ENCODE results near the gene DLEC1.

The DLEC1 gene, protein sequence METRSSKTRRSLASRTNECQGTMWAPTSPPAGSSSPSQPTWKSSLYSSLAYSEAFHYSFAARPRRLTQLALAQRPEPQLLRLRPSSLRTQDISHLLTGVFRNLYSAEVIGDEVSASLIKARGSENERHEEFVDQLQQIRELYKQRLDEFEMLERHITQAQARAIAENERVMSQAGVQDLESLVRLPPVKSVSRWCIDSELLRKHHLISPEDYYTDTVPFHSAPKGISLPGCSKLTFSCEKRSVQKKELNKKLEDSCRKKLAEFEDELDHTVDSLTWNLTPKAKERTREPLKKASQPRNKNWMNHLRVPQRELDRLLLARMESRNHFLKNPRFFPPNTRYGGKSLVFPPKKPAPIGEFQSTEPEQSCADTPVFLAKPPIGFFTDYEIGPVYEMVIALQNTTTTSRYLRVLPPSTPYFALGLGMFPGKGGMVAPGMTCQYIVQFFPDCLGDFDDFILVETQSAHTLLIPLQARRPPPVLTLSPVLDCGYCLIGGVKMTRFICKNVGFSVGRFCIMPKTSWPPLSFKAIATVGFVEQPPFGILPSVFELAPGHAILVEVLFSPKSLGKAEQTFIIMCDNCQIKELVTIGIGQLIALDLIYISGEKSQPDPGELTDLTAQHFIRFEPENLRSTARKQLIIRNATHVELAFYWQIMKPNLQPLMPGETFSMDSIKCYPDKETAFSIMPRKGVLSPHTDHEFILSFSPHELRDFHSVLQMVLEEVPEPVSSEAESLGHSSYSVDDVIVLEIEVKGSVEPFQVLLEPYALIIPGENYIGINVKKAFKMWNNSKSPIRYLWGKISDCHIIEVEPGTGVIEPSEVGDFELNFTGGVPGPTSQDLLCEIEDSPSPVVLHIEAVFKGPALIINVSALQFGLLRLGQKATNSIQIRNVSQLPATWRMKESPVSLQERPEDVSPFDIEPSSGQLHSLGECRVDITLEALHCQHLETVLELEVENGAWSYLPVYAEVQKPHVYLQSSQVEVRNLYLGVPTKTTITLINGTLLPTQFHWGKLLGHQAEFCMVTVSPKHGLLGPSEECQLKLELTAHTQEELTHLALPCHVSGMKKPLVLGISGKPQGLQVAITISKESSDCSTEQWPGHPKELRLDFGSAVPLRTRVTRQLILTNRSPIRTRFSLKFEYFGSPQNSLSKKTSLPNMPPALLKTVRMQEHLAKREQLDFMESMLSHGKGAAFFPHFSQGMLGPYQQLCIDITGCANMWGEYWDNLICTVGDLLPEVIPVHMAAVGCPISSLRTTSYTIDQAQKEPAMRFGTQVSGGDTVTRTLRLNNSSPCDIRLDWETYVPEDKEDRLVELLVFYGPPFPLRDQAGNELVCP (N-terminal part only)
- total RNA-seq, result 13.0 to 27.5 (median 18.7) reads per million in 4 donors

DNA sequence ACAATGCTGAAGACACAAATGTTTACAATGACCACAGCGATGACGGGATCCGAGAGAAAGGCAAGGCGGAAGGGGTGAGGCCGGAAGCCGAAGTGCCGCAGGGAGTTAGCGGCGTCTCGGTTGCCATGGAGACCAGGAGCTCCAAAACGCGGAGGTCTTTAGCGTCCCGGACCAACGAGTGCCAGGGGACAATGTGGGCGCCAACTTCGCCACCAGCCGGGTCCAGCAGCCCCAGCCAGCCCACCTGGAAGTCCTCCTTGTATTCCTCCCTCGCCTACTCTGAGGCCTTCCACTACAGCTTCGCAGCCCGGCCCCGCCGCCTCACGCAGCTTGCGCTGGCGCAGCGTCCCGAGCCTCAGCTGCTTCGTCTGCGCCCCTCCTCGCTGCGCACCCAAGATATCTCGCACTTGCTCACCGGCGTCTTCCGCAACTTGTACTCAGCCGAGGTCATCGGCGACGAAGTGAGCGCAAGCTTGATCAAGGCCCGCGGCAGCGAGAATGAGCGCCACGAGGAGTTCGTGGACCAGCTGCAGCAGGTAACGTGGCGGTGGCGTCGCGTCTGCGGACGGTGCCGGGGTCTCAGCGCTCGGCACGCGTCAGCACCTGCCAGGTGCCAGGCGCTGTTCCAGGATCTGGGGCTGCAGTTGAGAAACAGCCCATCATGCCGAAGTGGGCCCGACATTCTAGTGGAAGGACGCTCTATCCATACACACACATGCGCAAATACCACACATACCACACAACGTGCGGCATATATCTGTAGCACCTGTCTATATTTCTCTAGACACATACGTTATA lies at the start of gene DLEC1:
DLEC1 (plus strand) TSS at position 108 of the 798 bp plus-strand sequence; CDS start at position 126, 18 bp downstream.
- DNase-seq, result peak; percentile 65 to 96 (median 79)

DNA sequence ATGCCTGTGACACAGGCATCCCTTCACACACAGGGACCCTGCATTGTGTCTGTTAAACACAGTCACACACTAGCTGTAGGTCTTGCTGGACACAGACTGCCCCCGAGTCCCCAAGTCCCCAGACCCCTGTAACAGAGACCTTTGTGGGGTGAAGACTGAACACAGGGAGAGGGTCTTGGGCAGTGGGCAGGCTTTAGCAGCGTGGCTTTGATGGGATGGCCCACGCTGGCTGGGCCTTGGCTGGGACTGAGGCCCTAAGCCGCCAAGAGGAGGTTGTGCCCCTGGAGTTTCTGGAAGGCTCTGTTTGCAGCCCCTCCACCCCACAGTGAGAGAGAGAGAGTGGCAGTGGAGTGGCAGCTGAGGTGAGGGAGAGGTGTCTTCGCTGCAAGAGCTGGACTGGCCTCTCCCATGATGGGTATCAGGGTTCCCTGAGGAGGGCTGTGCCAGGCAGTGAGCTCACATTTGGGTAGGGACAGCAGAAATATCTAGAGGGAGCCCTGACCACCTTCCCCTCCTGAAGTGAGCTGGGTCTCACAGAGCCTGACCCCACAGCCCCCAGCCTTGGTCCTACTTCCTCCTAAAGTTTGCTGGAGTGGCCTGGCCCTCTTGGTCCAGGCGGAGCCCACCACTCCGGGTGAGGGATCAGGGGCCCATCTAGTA lies 49.1 kb upstream of the DLEC1 start:
- no peak for DNase-seq

DNA sequence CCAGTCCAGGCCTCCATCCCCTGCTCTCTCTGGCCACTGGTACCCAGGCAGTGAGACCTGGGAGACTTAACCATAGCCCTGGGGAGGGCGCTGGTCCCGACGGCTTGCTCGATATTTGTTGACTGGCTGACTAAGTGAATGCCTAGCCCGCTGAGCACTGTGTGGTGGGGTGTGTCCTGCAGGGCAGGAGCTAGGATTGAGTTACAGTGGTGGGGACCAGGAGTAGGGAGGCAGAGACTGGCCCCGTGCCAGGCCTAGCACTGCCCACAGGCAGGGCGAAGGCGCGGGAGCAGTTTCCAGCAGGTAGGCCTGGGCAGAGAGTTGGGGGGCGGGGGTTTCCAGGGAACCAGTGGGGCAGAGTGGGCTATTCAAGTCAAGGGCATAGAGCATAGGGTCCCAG lies 48.5 kb upstream of the DLEC1 start, which contains the start of gene VILL:
VILL (plus strand) TSS at position 260 of the 400 bp plus-strand sequence. CDS start 2,887 bp downstream, outside the sequence.
- DNase-seq, result no peak

DNA sequence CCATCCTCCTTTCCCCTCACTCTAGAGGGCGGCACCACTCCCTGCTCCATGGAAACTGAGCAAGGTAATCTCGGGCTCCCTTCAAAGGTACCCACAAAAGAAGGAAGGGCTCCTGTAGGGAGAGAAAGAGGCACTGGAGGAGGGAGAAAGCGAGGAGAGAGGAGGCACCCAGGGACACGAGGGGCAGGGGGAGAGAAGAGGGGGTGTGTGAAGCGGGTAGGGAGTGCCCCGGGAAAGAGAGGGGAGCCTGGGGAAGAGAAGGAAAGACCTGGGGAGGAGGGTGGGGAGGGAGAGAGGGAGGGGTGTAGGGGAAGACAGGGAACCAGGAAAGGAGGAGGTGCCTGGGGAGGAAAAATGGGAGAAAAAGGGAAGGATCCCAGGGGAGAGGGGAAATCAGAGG lies 47.9 kb upstream of the DLEC1 start:
- no peak for DNase-seq

- no peak for DNase-seq
Observed at GRCh38 chr3:37991823-37992222, 47.2 kb upstream of the DLEC1 start.

DNA sequence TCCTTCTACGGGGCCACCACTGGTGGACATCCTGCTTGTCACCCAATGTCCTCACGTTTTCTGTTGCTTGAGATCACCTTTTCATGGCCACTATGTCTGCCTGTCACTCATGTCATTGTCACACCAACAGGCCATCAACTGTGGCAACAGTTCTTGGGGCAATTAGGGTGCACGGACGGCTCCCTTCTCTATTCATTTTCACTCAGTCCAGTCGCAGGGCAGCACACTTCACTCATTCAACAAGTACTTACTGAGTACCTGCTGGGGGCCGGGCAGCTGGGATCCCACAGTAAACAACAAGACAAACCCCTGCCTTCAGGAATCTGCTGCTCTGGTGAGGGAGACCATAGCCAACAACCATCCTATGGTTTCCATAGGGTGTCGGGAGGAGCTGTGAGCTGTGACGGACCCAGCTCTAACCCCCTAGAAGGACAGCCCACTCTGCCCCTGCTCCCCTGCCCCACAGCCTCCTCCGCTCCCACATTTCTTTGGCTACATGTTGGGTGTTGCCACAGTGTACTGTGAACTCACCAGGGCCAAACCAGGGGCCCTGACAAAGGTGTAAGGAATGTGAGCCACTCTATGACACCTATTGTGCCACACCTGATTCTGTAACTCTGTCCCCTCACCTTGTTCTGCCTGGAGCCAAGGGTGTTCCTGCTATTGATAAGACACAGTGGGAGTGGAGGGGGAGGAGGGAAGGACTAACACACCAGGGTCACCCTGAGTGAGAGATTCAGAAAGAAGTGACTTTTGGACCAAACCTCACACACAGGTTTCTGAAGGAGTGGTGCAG lies 46.5 kb upstream of the DLEC1 start:
- no peak for DNase-seq

- no peak for DNase-seq
Observed at GRCh38 chr3:37993067-37993455, 45.9 kb upstream of the DLEC1 start.

DNA sequence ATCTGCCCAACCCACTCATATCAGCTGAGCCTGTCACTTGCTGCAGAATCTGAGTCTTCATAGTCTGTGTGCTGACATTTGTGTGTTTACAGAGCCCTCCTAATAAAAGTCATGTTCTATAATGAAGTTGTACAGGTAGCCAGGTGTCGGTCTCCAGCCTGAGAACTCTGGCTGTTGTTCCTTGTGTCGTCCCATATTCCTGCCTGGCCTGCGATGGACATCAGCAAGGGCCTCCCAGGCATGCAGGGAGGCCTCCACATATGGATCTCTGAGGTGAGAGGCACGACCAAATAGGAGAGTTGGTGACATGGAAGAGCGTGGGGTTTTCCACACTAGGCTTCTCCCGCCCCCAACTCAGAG lies 45.6 kb upstream of the DLEC1 start:
- no peak for DNase-seq

GRCh38 chr3:37993820-37994638 lies 45.0 kb upstream of the DLEC1 start:
- peak; percentile 28 to 75 (median 40) for DNase-seq

DNA sequence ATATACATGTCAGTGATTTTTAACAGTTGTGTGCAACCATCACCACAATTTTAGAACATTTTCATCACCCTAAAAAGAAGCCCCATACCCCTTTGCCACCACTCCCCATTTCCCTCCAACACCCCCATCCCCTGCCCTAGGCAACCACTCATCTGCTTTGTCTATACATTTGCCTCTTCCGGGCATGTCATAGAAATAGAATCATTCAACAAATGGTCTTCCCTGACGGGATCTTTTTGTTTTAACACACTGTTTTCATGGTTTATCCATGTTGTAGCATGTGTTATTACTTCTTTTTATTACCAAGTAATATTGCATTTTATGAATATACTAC lies 44.4 kb upstream of the DLEC1 start:
- DNase-seq, result no peak

DNA sequence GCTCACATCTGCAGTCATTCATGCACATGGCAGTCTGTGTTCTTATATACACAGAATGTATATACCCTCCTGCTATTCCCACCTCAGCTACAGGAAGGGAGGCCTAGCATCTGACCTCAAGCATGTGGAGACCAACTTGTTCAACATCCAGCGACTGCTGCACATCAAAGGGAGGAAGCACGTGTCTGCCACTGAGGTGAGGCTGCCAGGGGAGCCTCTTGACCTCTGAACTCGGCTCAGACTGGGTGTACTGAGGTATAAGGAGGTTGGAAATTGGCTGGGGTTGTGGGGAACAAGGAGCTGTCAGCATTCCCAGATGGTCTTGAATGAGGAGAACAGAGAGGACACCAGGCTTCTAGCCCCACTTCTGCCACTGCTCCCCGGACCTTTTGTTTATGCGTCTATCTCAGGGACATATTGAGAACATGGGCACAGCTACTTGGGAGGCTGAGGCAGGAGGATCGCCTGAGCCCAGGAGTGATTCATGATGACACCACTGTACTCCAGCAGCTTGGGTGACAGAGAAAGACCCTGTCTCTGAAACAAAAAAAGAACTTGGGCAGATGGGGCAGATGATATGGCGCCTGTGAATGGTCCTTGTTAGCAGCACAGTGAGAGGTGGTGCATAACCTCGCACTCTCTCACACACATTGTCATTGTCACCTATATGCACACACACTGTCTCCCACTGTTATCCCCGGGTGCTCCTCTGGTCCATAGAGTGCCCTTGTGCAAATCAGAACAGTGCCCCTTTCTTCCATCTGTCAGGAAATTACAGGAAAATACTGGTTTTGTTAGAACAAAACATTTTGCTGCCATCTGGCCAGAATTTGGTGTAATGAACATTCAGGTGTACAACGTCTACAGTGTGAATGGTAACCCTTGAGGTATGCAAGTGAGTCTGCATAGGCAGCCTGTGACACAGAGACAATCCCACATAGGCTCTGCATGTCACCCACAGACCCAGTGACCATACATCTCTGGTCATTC lies 43.1 kb upstream of the DLEC1 start:
- peak in 1 of 5 donors; percentile 33 for DNase-seq

DNA sequence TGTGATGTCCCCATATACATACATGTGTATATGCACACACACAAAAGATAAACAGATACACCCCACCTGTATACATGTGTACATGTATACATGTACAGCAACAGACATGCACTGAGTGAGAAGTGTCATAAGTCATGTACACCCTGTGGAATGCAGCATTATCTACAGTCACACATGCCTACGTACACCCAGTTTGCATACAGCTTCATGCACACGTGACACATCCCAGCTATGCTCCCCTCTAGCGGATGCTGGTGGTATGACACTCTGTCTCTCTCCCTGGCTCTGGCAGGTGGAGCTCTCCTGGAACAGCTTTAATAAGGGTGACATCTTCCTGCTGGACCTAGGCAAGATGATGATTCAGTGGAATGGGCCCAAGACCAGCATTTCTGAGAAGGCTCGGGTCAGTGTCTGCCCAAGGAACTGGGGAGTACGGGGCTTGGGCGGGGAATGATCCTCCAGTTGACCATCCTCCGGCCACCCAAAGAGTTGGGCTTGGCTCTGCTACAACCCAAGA lies 42.2 kb upstream of the DLEC1 start:
- peak; percentile 54 to 84 (median 73) for DNase-seq

DNA sequence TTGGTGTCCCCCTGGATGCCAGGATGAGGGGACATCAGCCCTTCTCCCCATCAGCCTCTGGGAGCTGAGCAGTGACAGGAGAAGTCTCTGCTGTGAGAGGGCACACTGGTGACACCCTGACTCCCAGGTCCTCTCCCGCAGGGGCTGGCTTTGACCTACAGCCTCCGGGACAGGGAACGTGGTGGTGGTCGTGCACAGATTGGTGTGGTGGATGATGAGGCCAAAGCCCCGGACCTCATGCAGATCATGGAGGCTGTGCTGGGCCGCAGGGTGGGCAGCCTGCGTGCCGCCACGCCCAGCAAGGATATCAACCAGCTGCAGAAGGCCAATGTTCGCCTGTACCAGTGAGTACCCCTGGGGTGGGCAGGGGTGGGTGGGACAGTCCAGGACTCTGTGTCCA lies 41.7 kb upstream of the DLEC1 start:
- no peak for DNase-seq

DNA sequence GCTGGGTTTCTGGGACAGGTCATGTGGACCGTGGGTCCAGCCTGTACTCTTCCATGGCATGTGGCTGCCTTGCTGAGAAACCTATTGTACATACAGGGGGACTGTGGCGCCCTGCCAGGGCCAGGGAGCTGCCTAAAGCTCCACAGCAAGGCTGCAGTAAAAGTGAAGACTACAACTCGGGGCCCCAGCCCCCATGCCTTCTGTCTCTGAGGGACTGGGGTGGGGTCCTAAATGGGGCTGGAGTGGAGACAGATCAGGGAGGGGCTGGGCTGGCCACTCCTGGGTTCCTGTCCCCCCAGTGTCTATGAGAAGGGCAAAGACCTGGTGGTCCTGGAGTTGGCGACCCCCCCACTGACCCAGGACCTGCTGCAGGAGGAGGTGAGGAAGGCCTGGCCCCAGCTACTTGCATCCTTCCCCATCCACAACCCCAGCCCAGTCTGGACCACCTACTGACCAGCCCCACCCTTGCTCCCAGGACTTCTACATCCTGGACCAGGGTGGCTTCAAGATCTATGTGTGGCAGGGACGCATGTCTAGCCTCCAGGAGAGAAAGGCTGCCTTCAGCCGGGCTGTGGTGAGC lies 41.1 kb upstream of the DLEC1 start:
- DNase-seq, result no peak

DNA sequence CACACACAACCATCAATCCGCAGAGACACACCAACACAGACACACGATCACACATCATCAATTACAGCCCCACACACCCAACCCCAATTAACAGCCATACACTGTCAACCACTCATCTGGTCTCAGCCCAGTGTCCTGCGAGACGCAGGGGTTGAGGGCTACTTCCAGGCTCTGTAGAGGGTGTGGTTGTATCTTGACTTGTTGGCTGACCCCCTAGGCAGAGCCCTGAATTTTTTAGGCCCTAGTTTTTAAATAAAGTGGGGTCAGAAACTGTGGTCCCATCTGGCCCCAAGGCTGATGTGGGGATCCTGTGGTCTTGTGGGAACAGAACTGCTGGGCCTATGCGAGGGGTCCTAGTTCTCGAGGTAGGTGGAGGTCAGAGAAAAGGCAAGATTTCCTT lies 39.2 kb upstream of the DLEC1 start:
- DNase-seq, result no peak

- DNase-seq, result no peak
Observed at GRCh38 chr3:38000242-38000916, 38.6 kb upstream of the DLEC1 start.

- DNase-seq, result no peak
Observed at GRCh38 chr3:38000965-38001455, 38.0 kb upstream of the DLEC1 start.

Measured in T-helper 1 cell (primary cell).